IPS-NIHi7 (cell line): ENCODE measurements around the gene SNAP91.
"Not testable (repeated sequence)": the region's sequence is repeated elsewhere in the genome, so short reads cannot be mapped to it uniquely, and the experiment has no call there.

Source experiments
- DNase-seq: peaks from one replicate; pipeline ENCODE4 v3.0.0; 2012; ENCODE audit warnings: mixed read lengths; ENCODE audit errors: extremely low spot score

SNAP91 gene, protein sequence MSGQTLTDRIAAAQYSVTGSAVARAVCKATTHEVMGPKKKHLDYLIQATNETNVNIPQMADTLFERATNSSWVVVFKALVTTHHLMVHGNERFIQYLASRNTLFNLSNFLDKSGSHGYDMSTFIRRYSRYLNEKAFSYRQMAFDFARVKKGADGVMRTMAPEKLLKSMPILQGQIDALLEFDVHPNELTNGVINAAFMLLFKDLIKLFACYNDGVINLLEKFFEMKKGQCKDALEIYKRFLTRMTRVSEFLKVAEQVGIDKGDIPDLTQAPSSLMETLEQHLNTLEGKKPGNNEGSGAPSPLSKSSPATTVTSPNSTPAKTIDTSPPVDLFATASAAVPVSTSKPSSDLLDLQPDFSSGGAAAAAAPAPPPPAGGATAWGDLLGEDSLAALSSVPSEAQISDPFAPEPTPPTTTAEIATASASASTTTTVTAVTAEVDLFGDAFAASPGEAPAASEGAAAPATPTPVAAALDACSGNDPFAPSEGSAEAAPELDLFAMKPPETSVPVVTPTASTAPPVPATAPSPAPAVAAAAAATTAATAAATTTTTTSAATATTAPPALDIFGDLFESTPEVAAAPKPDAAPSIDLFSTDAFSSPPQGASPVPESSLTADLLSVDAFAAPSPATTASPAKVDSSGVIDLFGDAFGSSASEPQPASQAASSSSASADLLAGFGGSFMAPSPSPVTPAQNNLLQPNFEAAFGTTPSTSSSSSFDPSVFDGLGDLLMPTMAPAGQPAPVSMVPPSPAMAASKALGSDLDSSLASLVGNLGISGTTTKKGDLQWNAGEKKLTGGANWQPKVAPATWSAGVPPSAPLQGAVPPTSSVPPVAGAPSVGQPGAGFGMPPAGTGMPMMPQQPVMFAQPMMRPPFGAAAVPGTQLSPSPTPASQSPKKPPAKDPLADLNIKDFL

DNA sequence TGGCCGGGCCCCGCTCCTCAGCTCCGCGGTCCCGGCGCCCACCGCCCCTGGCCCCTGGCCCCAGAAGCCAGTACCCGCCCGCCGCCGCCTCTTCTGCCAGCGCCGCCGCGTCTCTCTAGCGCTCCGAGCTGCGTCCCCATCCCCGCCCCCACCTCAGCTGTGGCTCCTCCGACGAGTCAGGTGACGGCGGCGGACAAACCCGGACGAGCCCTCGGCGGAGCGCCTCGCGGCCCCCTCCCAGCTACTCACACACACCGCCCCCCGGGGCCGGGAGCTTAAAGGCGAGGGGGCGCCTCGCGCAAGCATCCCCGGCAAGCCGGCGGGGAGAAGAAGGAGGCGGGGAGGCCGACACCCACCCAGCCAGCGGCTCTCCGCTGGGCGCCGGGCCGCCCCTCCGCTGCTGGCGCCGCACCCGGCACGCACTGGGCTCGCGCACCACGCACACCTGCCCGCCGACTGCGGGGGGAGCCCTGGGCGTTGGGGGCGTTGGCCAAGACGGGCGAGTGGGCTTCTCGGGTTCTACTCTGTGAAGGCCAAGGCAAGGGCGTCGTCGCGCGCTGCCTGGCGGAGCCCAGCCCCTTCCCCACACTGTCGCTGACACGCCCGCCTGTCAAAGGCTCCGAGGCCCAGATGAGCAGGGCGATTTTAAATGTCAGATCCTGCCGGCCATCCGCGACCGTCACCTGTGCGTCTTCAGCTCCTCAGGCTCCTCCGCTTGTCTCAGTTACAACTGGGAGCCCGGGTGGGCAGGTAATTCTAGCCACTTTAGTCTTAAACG lies at the start of gene SNAP91:
TSS of gene SNAP91 (minus strand) at position 132 of the 778 bp plus-strand sequence. CDS start 1,174 bp downstream, outside the sequence.
- DNase-seq, result peak; percentile 64

DNA sequence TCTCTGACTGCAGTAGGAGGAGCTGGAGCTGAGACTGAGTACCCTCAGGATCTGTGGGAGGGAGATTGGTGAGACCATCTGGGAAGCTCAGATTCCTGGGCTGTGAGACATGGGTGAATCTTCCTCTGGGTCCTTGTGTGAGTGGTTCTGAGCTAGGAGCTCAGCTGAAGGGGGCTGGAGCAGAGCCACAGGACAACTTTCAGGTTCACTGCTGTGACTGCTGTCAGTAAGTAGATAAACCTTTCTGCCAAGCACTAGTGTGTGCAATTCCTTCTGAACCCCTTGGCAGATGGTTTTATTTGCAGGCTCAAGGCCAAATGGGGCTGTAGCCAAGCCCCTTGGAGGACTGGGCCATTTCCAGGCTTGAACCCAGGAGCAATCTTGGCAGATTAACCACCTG lies 49.6 kb upstream of the SNAP91 start:
- no peak for DNase-seq

GRCh38 chr6:83757021-83757420 lies 48.1 kb upstream of the SNAP91 start:
- DNase-seq, result no peak

GRCh38 chr6:83756565-83756964 lies 47.7 kb upstream of the SNAP91 start:
- DNase-seq, result no peak

DNA sequence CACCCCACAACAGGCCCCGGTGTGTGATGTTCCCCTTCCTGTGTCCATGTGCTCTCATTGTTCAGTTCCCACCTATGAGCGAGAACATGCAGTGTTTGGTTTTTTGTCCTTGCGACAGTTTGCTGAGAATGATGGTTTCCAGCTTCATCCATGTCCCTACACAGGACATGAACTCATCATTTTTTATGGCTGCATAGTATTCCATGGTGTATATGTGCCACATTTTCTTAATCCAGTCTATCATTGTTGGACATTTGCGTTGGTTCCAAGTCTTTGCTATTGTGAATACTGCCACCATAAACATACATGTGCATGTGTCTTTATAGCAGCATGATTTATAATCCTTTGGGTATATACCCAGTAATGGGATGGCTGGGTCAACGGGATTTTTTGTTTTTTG lies 43.5 kb upstream of the SNAP91 start:
- DNase-seq, result not testable (repeated sequence)

- DNase-seq, result no peak
These were observed 32.2 kb upstream of the SNAP91 start for GRCh38 chr6:83741089-83741488.

- DNase-seq, result no peak
These were observed 26.6 kb upstream of the SNAP91 start for GRCh38 chr6:83735461-83735860.

DNA sequence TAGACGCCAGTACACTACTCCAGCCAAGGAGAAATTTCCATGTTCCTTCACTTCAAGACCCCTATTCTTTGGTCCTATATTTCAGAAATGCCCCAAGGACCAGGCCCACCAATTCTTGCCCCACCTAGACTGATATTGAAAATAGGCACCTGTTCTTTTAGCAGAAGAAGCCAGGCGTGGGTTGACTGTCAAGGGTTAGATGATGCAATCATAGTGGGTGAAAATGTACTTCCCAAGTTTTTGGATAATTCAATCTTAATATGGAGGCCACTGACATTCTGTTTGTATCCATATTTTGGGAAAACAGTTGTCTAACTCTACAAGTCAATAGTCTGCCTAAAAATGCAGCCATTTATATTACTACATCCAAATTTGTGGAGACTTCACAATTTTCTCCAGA lies 21.0 kb upstream of the SNAP91 start:
- DNase-seq, result no peak

- DNase-seq, result no peak
These were observed 14.0 kb upstream of the SNAP91 start for GRCh38 chr6:83722876-83723275.

GRCh38 chr6:83717809-83718208 lies 8.9 kb upstream of the SNAP91 start:
- no peak for DNase-seq

DNA sequence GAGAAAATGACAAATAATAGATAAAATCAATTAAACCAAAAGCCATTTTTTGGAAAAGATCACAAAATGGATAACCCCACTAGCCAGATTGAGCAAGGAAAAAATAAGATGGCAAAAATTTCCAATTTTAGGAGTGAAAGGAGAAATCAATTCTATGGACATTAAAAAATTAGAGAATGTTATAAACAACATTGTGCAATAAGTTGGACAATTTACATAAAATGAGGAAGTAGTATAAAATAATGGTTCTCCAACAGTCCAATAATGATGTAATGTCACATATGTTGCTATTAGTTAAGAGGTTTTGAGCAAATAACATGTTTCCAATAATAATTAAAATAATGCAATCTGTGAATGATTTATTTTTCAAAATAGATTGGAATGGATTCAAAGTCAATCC lies 3.1 kb upstream of the SNAP91 start:
- DNase-seq, result no peak

GRCh38 chr6:83709748-83710050 lies 798 bp upstream of the SNAP91 start:
- no peak for DNase-seq

GRCh38 chr6:83708546-83708969 lies 343 bp downstream of the SNAP91 start:
- DNase-seq, result peak; percentile 45

DNA sequence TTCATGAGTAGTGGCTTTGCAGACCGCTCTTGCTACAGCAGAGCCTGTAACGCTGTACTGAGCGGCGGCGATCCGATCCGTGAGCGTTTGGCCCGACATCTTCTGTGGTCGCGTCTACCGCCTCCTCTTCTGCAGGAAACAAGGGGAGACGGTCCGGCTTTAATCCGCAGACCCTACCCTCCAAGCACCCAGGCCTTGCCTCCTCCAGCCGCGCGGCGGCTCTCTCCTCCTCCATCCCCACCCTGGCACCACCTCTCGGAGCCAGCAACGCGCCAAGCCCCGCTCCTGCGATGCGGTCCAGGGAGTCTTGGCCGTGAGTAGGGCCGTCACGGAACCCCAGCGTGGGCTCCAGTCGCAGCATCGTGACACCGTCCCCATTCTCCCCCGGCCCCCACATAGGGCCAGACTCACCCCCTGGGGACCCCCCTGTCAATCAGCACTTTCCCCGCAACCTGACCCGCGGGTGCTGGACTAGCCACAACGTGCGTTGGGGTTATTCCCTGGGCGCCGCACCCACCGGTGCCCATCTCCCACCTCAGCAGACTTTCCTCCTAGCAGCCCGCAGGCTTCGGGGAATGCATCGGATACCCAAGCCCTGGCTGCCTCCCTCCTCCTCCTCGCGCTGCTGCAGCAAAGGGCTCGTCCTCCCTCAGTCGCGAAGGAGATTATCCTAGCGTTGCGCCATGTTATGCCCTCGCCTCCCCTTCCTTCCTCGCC lies 914 bp downstream of the SNAP91 start:
- DNase-seq, result peak; percentile 43

GRCh38 chr6:83702749-83703148 lies 6.2 kb downstream of the SNAP91 start:
- no peak for DNase-seq

GRCh38 chr6:83702077-83702476 lies 6.8 kb downstream of the SNAP91 start:
- DNase-seq, result no peak

GRCh38 chr6:83696674-83697073 lies 12.2 kb downstream of the SNAP91 start:
- DNase-seq, result no peak

DNA sequence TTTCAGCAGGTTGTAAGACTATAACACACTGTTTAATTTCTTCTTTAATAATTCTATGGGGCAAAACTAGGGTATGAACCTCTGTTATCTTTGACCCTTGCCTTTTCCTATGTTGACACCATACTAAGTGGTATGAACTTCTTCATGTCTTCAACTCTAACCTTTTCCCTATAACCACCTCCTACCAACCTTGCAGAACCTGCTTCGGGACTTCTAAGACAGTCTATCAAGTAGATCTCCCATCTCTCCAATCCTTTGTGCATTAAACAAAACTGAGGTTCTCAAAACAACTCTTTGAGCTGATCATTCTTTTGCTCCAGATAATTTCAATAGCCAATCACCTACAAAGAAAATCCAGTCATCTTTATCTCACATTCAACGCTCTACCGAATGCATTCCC lies 23.4 kb downstream of the SNAP91 start:
- DNase-seq, result no peak

GRCh38 chr6:83677791-83678190 lies 31.1 kb downstream of the SNAP91 start:
- no peak for DNase-seq

- no peak for DNase-seq
These were observed 70.9 kb downstream of the SNAP91 start for GRCh38 chr6:83637953-83638352.

DNA sequence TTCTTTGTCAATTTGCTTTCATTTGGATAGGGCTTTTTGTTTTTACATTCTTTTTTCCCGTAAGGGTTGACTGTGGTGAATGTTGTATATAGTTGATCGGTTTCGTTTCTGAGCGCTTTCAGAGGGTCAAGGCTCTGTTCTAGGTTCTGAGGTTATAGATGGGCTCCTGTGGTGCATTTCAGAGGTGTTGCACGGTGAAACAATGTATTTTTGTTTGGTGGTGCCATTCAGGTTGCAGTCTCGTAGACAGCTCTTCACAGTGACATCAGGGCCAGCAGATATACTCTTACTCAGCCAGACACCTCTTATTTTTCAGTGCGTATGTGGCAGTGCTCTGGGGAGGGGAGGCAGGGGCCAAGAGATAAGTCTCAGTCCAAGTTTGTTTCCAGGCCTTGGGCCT lies 72.1 kb downstream of the SNAP91 start:
- no peak for DNase-seq
